HEK293T (cell line): ENCODE measurements around the gene CEP162.

Experiments
- CTCF ChIA-PET: fragments of 350-600 bp; formaldehyde crosslinking; extraction: SDS; loops from one replicate; lab custom pipeline; 2021; ENCODE audit warnings: antibody characterized with exemption, inconsistent platforms; lab: Yijun Ruan, JAX
- POLR2A ChIA-PET: fragments of 350-600 bp; formaldehyde crosslinking; extraction: SDS; loops from one replicate; lab custom pipeline; 2020; ENCODE audit warnings: antibody characterized with exemption, inconsistent platforms; lab: Yijun Ruan, JAX
- DNase-seq: peaks from one replicate; pipeline ENCODE4 v3.0.0; 2012; ENCODE audit warnings: mixed read lengths; ENCODE audit errors: extremely low spot score
- ARNT ChIP-seq: fragments of 450-650 bp; IDR thresholded peaks from 2 replicates; pipeline ENCODE4 v1.6.1; 2017; ENCODE audit warnings: mild to moderate bottlenecking
- BHLHE40 ChIP-seq: fragments of 450-650 bp; IDR thresholded peaks from 2 replicates; pipeline ENCODE4 v1.6.1; 2016; ENCODE audit warnings: mild to moderate bottlenecking, moderate library complexity, borderline replicate concordance
- CTBP1 ChIP-seq: fragments of 450-650 bp; IDR thresholded peaks from 2 replicates; pipeline ENCODE4 v1.6.1; 2016; ENCODE audit warnings: borderline replicate concordance
- ELF4 ChIP-seq: fragments of 450-650 bp; IDR thresholded peaks from 2 replicates; pipeline ENCODE4 v1.6.1; 2017; ENCODE audit warnings: antibody characterized with exemption
- FOXA1 ChIP-seq: fragments of 450-650 bp; IDR thresholded peaks from 2 replicates; pipeline ENCODE4 v1.6.1; 2016; ENCODE audit warnings: mild to moderate bottlenecking
- FOXK2 ChIP-seq: fragments of 450-650 bp; IDR thresholded peaks from 2 replicates; pipeline ENCODE4 v1.6.1; 2016; ENCODE audit warnings: mild to moderate bottlenecking
- FOXM1 ChIP-seq: fragments of 450-650 bp; IDR thresholded peaks from 2 replicates; pipeline ENCODE4 v1.6.1; 2017; ENCODE audit warnings: mild to moderate bottlenecking, borderline replicate concordance
- HDGF ChIP-seq: fragments of 450-650 bp; IDR thresholded peaks from 2 replicates; pipeline ENCODE4 v1.6.1; 2017; ENCODE audit warnings: antibody characterized with exemption, borderline replicate concordance
- L3MBTL2 ChIP-seq: fragments of 450-650 bp; conservative IDR thresholded peaks from 2 replicates; pipeline ENCODE4 v1.6.1; 2016; ENCODE audit warnings: mild to moderate bottlenecking
- LEF1 ChIP-seq: fragments of 450-650 bp; IDR thresholded peaks from 2 replicates; pipeline ENCODE4 v1.6.1; 2017; ENCODE audit warnings: mild to moderate bottlenecking, borderline replicate concordance
- NFRKB ChIP-seq: fragments of 450-650 bp; IDR thresholded peaks from 2 replicates; pipeline ENCODE4 v1.6.1; 2016; ENCODE audit warnings: mild to moderate bottlenecking, moderate library complexity
- PKNOX1 ChIP-seq: fragments of 450-650 bp; IDR thresholded peaks from 2 replicates; pipeline ENCODE4 v1.6.1; 2016
- SP1 ChIP-seq: fragments of 450-650 bp; IDR thresholded peaks from 2 replicates; pipeline ENCODE4 v1.6.1; 2017
- SUZ12 ChIP-seq: fragments of 450-650 bp; IDR thresholded peaks from 2 replicates; pipeline ENCODE4 v1.6.1; 2016; ENCODE audit warnings: mild to moderate bottlenecking
- TARDBP ChIP-seq: fragments of 450-650 bp; IDR thresholded peaks from 2 replicates; pipeline ENCODE4 v1.6.1; 2016
- ZNF384 ChIP-seq: fragments of 450-650 bp; IDR thresholded peaks from 2 replicates; pipeline ENCODE4 v1.6.1; 2016

CEP162 gene

GRCh38 chr6:84227434-84228197 lies at the start of gene CEP162:
CEP162 (minus strand) TSS chr6:84227643; CDS start chr6:84226393, 1,250 bp downstream.
- DNase-seq: peak; percentile 86
- CTCF ChIA-PET: interaction anchor here (0.5 to 1.1 kb wide), 6 partner anchors 13 to 1546 kb away, joined by 3 to 4 read pairs (median 4); no protein-coding TSS in a partner anchor
- POLR2A ChIA-PET: interaction anchor here (2.2 kb wide), 1 partner anchor 368 kb away, joined by 8 read pairs; the partner anchor contains the start of gene CYB5R4
- no peak for TF ChIP-seq SUZ12
- peak; percentile 94 for TF ChIP-seq L3MBTL2
- TF ChIP-seq ELF4: peak; percentile 79
- TF ChIP-seq ZNF384: peak; percentile 76; the same call in 1 of the 2 replicates

GRCh38 chr6:84274856-84275255 lies 47.4 kb upstream of the CEP162 start:
- ChIA-PET CTCF (interaction anchor here (0.7 kb wide), 1 partner anchor 70 kb away, joined by 3 read pairs; no protein-coding TSS in a partner anchor), POLR2A (no interaction called here)
- TF ChIP-seq SUZ12 (no peak), ARNT (no peak)
- DNase-seq: no peak

- ChIA-PET POLR2A (no interaction called here), CTCF (no interaction called here)
- no peak for DNase-seq
- TF ChIP-seq TARDBP (no peak), ELF4 (no peak)
Observed at GRCh38 chr6:84273048-84273809, 45.8 kb upstream of the CEP162 start.

- DNase-seq: no peak
- CTCF ChIA-PET: no interaction called here
- POLR2A ChIA-PET: no interaction called here
- TF ChIP-seq NFRKB (no peak), ELF4 (no peak), FOXM1 (no peak), SUZ12 (no peak), HDGF (no peak), CTBP1 (no peak), TARDBP (no peak)
Observed at GRCh38 chr6:84272298-84272697, 44.9 kb upstream of the CEP162 start.

- TF ChIP-seq SP1 (no peak), FOXK2 (no peak), BHLHE40 (no peak), TARDBP (no peak), FOXA1 (no peak), ELF4 (no peak), ZNF384 (no peak), HDGF (no peak), FOXM1 (no peak), NFRKB (no peak), L3MBTL2 (no peak), LEF1 (no peak), CTBP1 (no peak), SUZ12 (no peak), ARNT (no peak), PKNOX1 (no peak)
- ChIA-PET CTCF (no interaction called here), POLR2A (no interaction called here)
- no peak for DNase-seq
Observed at GRCh38 chr6:84271061-84271716, 43.7 kb upstream of the CEP162 start.

GRCh38 chr6:84269947-84270733 lies 42.7 kb upstream of the CEP162 start:
- CTCF ChIA-PET: interaction anchor here (0.7 kb wide), 1 partner anchor 12 kb away, joined by 3 read pairs; no protein-coding TSS in a partner anchor
- no peak for TF ChIP-seq FOXM1
- no peak for TF ChIP-seq ZNF384
- TF ChIP-seq TARDBP: no peak
- TF ChIP-seq SUZ12: no peak
- TF ChIP-seq ARNT: no peak
- no peak for TF ChIP-seq NFRKB
- TF ChIP-seq FOXA1: no peak
- TF ChIP-seq HDGF: no peak
- TF ChIP-seq PKNOX1: no peak
- no peak for TF ChIP-seq FOXK2
- TF ChIP-seq SP1: no peak
- no peak for TF ChIP-seq LEF1
- TF ChIP-seq L3MBTL2: no peak
- TF ChIP-seq ELF4: no peak
- TF ChIP-seq CTBP1: no peak
- DNase-seq: no peak
- POLR2A ChIA-PET: no interaction called here
